Epidermal melanocyte (primary cell): ENCODE measurements around the gene CD160.
"Not testable (repeated sequence)": the region's sequence is repeated elsewhere in the genome, so short reads cannot be mapped to it uniquely, and the experiment has no call there.

Experiments
- DNase-seq: peaks from one replicate; pipeline ENCODE4 v3.0.0; 2011; ENCODE audit warnings: low spot score; ENCODE audit not compliant: insufficient read length

Gene CD160

DNA sequence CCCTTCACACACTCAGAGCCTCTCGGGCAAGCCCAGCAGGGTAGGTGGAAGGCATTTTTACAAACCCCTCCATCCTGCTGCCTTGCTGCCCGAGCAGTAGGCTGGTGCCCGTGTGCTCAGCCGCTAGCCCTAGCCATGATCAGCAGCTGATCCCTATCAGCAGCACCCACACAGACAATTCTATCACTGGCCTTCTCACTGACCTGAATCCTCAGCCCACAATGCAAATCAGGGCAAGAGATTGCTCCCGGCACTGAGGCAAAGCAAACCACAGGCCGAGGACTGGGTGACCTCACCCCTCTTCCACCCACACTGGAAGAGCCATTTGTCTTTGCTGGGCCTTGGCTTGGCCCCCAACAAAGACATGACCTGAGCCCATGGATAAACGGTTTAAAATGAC lies 11.2 kb upstream of the CD160 start:
- DNase-seq: no peak

DNA sequence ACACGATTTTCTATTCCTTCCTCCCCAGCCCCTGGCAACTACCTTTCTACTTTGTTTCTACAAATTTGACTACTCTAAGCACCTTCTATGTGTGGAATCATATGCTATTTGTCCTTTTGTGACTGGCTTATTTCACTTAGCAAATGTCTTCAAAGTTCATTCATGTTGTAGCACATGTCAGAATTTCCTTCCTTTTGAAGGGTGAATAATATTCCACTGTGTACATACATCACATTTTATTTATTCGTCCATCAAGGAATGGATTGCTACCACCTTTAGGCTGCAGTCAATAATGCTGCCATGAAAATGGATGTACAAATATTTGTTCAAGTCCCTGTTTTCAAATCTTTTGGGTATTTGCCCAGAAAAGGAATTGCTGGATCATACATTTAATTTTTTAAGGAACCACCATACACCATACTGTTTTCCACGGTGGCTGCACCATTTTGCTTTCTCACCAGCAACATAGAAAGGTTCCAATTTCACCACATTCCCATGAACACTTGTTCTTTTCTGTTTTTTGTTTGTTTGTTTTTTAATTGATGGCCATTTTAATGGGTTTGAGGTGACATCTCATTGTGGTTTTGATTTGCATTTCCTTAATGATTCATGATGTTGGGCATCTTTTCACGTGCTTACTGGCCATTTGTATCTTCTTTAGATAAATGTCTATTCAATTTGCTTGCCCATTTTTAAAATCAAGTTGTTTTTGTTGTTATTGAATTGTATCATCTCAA lies 8.8 kb upstream of the CD160 start:
- no peak for DNase-seq

- DNase-seq: no peak
Observed at GRCh38 chr1:145711213-145711651, 8.1 kb upstream of the CD160 start.

GRCh38 chr1:145714524-145715111 lies 4.7 kb upstream of the CD160 start:
- no peak for DNase-seq

DNA sequence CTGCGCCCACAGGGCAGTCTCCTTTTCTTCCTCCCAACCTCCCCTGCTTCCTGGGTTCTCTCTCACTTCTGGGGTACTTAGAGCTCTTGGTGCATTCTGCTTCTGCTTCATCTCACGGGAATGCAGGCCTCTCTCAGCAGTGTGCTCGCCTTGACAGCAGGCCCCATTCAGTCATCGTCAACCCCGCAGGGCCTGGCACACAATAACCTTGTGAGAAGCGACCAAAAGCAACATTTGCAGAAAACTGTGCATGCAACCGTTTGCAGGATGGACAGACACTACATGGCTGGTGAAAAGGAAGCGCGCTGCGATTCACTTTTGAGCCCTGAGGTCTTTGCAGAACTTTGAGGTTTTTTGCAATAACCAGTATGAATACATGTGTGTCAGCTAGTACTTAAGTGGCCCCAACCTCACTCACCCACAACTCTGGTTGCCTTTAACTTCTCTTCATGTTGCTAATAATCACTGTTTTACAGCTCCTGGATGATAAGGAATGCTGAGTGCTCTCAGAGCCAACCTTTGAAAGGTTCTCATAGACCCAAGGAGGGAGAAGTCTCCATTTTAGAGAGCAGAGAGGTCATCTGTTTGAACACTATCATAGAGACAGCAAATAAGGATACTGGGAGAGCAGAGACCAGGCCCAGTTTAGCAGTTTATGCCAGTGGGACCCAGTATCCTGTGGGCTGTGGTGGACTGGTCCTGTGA lies 2.5 kb upstream of the CD160 start:
- DNase-seq: no peak

DNA sequence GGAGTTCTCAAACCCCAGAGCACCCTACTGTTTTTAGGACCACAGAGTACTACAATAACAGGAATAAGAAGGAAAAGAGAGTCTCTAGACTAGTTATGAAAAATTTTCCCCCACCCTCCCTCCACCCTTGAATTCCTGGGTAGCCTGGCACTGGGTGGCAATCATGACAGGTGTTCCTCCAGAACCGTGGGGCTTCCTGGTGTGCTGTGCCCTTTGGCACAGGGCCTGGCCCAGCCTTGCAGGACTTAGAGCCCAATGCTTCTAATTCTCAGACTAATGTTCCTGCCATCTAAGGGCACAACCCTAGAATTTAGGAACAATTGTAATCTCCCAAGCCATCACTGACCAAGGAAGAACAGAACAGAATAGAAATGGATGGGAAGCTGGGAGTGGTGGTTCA lies 1.5 kb upstream of the CD160 start:
- no peak for DNase-seq

GRCh38 chr1:145718465-145718864 lies 834 bp upstream of the CD160 start:
- not testable (repeated sequence) for DNase-seq

- DNase-seq: no peak
Observed at GRCh38 chr1:145720556-145720877, 1.2 kb downstream of the CD160 start.

- DNase-seq: no peak
Observed at GRCh38 chr1:145720878-145721671, 1.8 kb downstream of the CD160 start.

GRCh38 chr1:145726193-145726592 lies 6.9 kb downstream of the CD160 start:
- DNase-seq: not testable (repeated sequence)

- DNase-seq: no peak
Observed at GRCh38 chr1:145729196-145729595, 9.9 kb downstream of the CD160 start.

DNA sequence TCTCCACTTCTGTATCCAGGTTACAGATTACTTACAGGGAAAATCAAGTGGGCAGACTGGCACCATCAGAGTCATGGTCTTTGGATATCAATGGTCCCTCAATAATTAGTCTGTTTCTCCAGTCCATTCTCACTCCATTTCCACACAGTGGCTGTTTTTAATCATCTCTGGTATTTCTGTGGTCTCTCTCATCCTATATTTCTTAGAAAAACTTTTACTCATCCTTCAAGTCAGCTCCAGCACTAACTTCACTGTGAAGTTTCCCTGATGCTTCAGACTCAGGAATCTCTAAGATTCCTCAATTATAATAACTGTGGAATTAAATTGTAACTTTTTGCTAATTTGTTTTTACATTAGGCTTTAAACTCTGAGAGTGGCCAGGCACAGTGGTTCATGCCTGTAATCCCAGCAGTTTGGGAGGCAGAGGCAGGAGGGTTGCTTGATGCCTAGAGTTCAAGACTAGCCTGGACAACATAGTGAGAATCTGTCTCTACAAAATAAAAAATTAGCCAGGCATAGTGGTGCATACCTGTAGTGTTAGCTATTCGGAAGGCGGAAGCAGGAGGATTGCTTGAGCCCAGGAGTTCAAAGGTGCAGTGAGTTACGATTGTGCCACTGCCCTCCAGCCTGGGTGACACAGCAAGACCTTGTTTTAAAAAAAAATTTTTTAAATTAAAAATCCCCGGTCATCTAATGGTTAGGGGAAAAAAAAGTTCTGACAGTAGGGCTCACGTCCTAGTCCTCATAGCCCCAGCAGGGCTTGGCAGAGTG lies 10.6 kb downstream of the CD160 start:
- DNase-seq: no peak

- no peak for DNase-seq
Observed at GRCh38 chr1:145730467-145730866, 11.2 kb downstream of the CD160 start.

DNA sequence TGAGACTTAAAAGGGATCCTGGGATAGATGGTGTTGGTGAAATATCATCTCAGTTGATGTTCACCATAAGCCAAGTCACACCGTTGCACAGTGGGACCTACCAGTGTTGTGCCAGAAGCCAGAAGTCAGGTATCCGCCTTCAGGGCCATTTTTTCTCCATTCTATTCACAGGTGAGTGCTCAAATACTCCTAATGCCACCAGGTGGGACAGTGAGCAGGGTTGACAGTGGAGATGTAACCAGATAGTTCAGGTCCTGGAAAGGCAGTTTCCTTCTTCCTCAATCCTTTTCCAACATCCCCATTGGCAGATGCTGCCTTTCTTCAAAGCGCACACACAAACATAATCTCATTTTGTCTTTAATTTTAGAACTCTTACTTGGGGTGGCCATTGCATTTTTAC lies 11.6 kb downstream of the CD160 start:
- no peak for DNase-seq

DNA sequence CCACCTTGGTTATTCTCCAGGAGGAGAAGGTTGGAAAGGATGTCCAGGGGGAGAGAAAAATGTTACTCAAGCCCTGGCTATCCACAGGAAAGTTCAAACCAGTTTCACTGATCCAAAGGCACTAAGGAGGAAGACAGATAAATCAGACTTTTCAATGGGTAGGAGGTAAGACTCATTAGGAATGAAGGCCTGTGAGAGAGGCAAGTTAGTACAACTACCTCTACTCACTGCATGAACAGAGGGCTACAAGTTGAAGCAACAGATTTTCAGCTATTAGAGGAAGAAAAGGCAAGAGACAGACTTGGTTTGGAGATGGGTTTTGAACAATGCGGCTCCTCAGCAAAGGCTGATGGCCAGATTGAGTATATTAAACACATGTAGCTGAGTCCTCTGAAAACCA lies 16.9 kb downstream of the CD160 start:
- DNase-seq: no peak

- no peak for DNase-seq
Observed at GRCh38 chr1:145740269-145740668, 21.0 kb downstream of the CD160 start.

DNA sequence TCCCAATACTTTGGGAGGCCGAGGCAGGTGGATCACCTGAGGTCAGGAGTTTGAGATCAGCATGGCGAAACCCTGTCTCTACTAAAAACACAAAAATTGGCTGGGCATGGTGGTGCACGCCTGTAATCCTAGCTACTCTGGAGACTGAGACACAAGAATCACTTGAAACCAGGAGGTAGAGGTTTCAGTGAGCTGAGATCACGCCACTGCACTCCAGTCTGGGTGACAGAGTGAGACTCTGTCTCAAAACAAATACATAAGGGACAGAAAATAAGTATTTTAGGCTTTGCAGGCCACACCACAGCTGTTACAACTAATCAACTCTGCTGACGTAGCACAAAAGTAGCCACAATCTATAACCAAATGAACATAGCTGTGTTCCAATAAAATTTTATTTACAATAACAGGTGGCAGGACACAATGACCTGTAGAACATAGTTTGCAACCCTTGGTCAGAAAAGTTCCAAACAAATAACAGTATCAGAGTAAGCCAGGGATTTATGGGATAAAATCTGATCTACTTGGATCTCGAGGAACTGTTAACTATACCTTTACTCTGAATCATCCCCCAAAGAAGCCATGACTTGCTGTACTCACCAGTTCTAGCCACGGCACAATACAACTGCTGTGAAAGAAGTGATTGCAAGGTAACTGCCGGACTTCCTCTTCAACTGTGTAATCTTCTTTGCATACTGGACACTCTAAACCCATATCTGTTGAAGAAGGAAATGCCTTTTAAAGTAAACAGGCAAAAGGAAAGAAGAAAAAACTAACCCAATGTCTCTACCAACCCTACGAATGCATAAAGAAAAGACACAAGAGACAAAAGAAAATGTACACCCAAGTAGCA lies 28.3 kb downstream of the CD160 start:
- no peak for DNase-seq

DNA sequence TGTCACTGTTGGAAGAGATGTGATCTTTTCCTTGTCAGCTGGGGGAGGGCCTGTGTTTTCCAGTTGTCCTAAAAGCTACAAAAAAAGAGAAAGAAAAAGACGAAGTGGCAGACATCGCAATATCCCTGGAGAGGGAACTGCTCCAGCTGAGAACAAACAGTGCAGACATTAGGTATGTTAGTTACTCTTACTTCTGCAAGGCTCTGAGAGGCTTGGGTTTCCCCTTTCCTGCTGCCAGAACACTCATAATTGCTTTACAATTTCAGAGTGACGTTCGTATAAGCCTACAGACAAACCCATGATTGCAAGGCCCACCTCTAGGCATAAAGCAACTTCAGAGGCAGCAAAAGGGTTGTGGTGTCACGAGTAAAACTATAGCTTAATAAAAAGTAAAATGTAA lies 31.1 kb downstream of the CD160 start:
- no peak for DNase-seq

DNA sequence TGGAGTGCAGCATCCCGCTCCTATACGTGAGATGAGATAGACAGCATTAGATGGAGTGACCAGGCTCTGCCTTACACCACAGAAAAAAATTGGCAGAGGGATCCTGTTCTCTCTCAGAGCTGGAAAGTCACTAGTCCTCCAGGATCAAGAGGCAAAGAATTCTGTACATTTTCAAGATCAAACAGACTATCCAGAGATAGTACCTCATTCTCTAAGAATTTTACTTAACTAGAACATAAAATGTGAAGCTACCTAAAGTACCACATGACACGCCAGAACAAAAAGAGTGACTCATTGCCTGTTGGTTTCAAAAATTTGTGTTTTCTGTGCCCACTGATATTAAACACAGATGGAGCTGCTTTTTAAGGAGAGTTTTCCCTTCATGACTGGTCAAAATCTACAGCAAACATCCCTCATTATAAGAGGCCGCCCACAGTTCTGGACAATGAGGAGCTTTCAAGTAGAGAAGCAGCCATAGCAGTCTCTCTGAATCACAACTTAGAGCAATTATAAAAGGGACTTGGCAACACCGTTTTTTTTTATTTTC lies 32.3 kb downstream of the CD160 start:
- peak; percentile 55 for DNase-seq

- no peak for DNase-seq
Observed at GRCh38 chr1:145757420-145757819, 38.1 kb downstream of the CD160 start.
